Pancreas (tissue), 10 donors: ENCODE results near the gene STK24. TPM values are rescaled to one million over a fixed set of nuclear protein-coding genes. Genes with fewer than 3 reads are reported as not detected.
"Not testable (repeated sequence)": the region's sequence is repeated elsewhere in the genome, so short reads cannot be mapped to it uniquely, and the experiment has no call there.

ENCODE experiments used
- ATAC-seq, 4 donors: fragments of 200-7000 bp; cut with Tn5 transposase; one replicate each; pipeline versions ENCODE4 v1.8.0 to v1.9.1; 2020; ENCODE audit warnings: mild to moderate bottlenecking in 4 of 4, moderate library complexity in 4 of 4
- DNase-seq, 6 donors: peaks; one replicate each; pipeline ENCODE4 v3.0.0-alpha.2; 2020
- FAIRE-seq: peaks from 2 replicates; lab custom pipeline; 2012; peaks lifted over from hg19 to GRCh38; lab: Jason Lieb, UNC
- H3K27ac ChIP-seq, 4 donors: fragments of 200-600 bp; sonication (generic); 1 replicate in 3 of 4; 2 replicates in 1 of 4; pipeline versions ENCODE4 v1.5.0 to v1.8.0; 2020
- H3K27me3 ChIP-seq, 4 donors: fragments of 200-600 bp; one replicate each; pipeline ENCODE4 v1.8.0; 2021
- H3K36me3 ChIP-seq, 3 donors: fragments of 200-600 bp; sonication (generic) in 1 of 3; one replicate each; pipeline versions ENCODE4 v1.5.0 to v1.8.0; 2020 to 2021
- H3K4me1 ChIP-seq, 3 donors: fragments of 200-600 bp; one replicate each; pipeline ENCODE4 v1.8.0; 2021
- H3K4me3 ChIP-seq, 4 donors: fragments of 200-600 bp; sonication (generic) in 2 of 4; one replicate each; pipeline versions ENCODE4 v1.5.0 to v1.8.0; 2020 to 2021
- H3K9me3 ChIP-seq, 4 donors: fragments of 200-600 bp; one replicate each; pipeline ENCODE4 v1.8.0; 2021
- CTCF ChIP-seq, 4 donors: fragments of 200-600 bp; sonication (generic) in 3 of 4; IDR thresholded peaks; one replicate each; pipeline versions ENCODE4 v1.5.0 to v1.8.0; 2021; ENCODE audit warnings: antibody characterized with exemption in 4 of 4
- WGBS, 2 donors: extraction: QIAGEN DNeasy Blood & Tissue Kit; methylation state at CpG; one replicate each; pipeline ENCODE4 v1.1.7; 2013; 5-methylcytosine and 5-hydroxymethylcytosine counted together
- intact Hi-C, 3 donors: fragments of 100-400 bp; cut with DNase I; formaldehyde crosslinking; loops; one replicate each; pipeline versions ENCODE4 v1.11.1 to v1.14.2; 2022
- polyA plus RNA-seq, 2 donors: library from polyadenylated mRNA; stranded (reverse); fragments of 200-250 nt; gene quantifications; one replicate each; pipeline ENCODE4 v1.2.3, GENCODE V29; 2013
- total RNA-seq, 6 donors: library from RNA; stranded (reverse); fragmentation: NEBNext Ultra II Directional in 4 of 6; extraction: Animal tissue kit (Norgen Biotek cat#: 25700) in 4 of 6; gene quantifications; one replicate each; pipeline versions ENCODE4 v1.2.1 to v1.2.4, GENCODE V29; 2021 to 2023
- donor health status: healthy with polysubstance abuse.
- donor health status: DM: no; HTN: no; CAD: no; lungs with moderate emphysema.
- donor health status: DM: no; HTN: no; CAD: no.
- donor health status: control.
- donor health status: control.
- donor health status: Bipolar disorder and iron deficiency.
- donor health status: DM: yes; HTN: yes; CAD: no.
- donor health status: DM: no; HTN: no; CAD: no.
- donor health status: DM: no; HTN: no; CAD: no.
- donor health status: DM: yes; HTN: yes; CAD: no.

STK24 gene
- total RNA-seq (10 to 100 TPM; 28.4 to 55.7 (median 39.1) TPM), polyA plus RNA-seq (10 to 100 TPM; 15.5 to 32.5 TPM)

- Histone ChIP-seq H3K36me3 (no peaks in the 10 kb centered on the region), H3K4me3 (peak within 1 kb of the TSS; percentile 78 to 96 (median 82)), H3K27me3 (no peaks in the 10 kb centered on the region), H3K4me1 (peaks cover 0 to 32% (median 9%) of the 10 kb centered on the region in 3 donors), H3K27ac (peak within 1 kb of the TSS; percentile 84 to 96 (median 90)), H3K9me3 (peaks cover 0 to 2% (median 0%) of the 10 kb centered on the region in 4 donors)
- no peak for TF ChIP-seq CTCF (IDR thresholded peaks at IDR 0.05)
- DNase-seq (peak; percentile 61 to 91 (median 80)), ATAC-seq (peak; percentile 76 to 85 (median 82)), FAIRE-seq (no peak)
- 1% methylated on average over 19 to 103 of the region's 103 CpGs for WGBS, 2 donors
- intact Hi-C loops, result loop anchor here in 2 of 3 donors (10.0 kb wide), 2 partner anchors 92 to 102 kb away; no protein-coding TSS in a partner anchor
Measured at GRCh38 chr13:98576963-98577835, at the start of gene STK24. TSS of gene STK24 (minus strand) at chr13:98577107. CDS start at chr13:98576786, 321 bp downstream.

DNA sequence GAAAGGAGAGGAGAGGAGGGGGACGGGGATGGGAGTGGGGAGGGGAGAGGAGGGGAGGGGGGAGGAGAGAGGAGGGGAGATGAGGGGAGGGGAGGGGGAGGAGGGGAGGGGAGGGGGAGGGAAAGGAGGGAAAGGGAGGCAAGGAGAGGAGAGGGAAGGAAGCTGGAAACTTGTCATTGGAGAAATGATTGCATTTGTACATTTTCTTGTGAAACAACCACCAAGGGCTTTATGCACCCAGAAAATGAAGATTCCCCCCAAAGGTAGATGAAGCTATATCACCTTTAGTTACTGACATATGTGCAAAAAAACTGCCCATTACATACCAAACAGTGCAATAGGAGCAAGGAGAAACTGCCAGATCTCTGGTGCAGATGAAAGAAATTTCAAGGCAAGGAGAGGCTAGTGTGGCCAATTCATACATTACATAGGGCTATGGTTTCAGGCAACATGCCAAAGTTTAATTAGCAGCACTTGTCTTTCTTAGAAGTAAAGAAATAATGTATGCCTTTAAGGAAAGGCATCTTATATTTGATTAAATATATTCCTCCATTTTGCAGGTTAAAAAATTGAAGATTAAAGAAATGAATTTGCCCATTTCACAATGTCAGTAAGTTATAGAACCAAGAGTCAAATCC lies 49.5 kb upstream of the STK24 start:
- Histone ChIP-seq H3K27me3 (no peaks in the 10 kb centered on the region), H3K4me1 (no peaks in the 10 kb centered on the region), H3K4me3 (no peak overlapping the region), H3K9me3 (no peaks in the 10 kb centered on the region), H3K36me3 (no peaks in the 10 kb centered on the region), H3K27ac (no peak overlapping the region)
- intact Hi-C loops, result no loop called here
- WGBS, 2 donors, result no CpG with 5 or more reads among the region's 1 CpG
- FAIRE-seq (no peak), ATAC-seq (no peak), DNase-seq (no peak)
- TF ChIP-seq CTCF (IDR thresholded peaks at IDR 0.05), result no peak

DNA sequence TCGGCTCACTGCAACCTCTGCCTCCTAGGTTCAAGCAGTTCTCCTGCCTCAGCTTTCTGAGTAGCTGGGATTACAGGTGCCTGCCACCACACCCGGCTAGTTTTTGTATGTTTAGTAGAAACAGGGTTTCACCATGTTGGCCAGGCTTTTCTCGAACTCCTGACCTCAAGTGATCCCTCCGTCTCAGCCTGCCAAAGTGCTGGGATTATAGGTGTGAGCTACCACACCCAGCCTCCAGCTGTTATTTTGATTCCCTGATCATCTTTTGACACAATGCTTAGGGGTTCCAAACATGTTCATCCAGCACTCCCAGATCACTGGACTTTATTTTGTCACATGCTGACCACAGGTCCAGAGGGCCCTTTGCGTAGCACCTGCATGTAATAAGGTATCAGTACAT lies 47.7 kb upstream of the STK24 start:
- H3K9me3 ChIP-seq, intact Hi-C loops, FAIRE-seq, H3K4me1 ChIP-seq, H3K36me3 ChIP-seq, H3K27me3 ChIP-seq, H3K27ac ChIP-seq, ATAC-seq, DNase-seq, H3K4me3 ChIP-seq: not testable (repeated sequence)
- WGBS, 2 donors, result 84 to 89% methylated on average over 5 of the region's 5 CpGs

DNA sequence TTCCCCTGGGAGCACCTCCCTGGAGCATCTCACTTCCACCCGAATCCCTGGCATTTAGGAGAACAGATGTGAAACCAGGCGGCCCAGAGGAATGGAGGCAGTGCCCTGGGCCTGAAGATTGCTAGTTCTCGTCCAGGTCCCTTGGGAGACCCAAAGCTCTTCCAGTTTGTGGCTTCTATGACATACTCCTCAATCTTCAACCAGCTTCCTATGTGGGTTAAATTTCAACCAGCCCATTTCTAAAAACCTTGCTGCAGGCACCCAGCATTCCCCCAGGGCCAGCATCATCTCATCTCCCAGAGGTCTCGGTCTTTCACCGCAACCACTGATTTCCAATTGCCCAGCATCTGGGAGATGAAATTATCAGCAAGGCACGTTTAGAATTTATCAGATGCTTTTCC lies 46.0 kb upstream of the STK24 start:
- FAIRE-seq (no peak), DNase-seq (no peak), ATAC-seq (no peak)
- Histone ChIP-seq H3K27me3 (no peaks in the 10 kb centered on the region), H3K36me3 (no peaks in the 10 kb centered on the region), H3K4me1 (no peaks in the 10 kb centered on the region), H3K27ac (no peak overlapping the region), H3K9me3 (no peaks in the 10 kb centered on the region), H3K4me3 (no peak overlapping the region)
- WGBS, 2 donors, result 85 to 86% methylated on average over 6 of the region's 6 CpGs
- intact Hi-C loops, result no loop called here
- no peak for TF ChIP-seq CTCF (IDR thresholded peaks at IDR 0.05)

GRCh38 chr13:98619556-98619955 lies 42.6 kb upstream of the STK24 start:
- Histone ChIP-seq H3K27me3 (no peaks in the 10 kb centered on the region), H3K4me3 (no peak overlapping the region), H3K36me3 (no peaks in the 10 kb centered on the region), H3K4me1 (no peaks in the 10 kb centered on the region), H3K27ac (no peak overlapping the region), H3K9me3 (no peaks in the 10 kb centered on the region)
- WGBS, 2 donors, result 95% methylated on average over 3 of the region's 3 CpGs
- no peak for FAIRE-seq
- ATAC-seq, result no peak
- no peak for TF ChIP-seq CTCF (IDR thresholded peaks at IDR 0.05)
- intact Hi-C loops, result no loop called here
- no peak for DNase-seq

- H3K9me3 ChIP-seq, intact Hi-C loops, H3K27ac ChIP-seq, DNase-seq, H3K27me3 ChIP-seq, H3K4me3 ChIP-seq, H3K4me1 ChIP-seq, ATAC-seq, H3K36me3 ChIP-seq, FAIRE-seq: not testable (repeated sequence)
- 96 to 100% methylated on average over 2 of the region's 2 CpGs for WGBS, 2 donors
Measured at GRCh38 chr13:98615595-98615994, 38.7 kb upstream of the STK24 start.
